Measurements from ENCODE around the gene ZNF317. TPM values are rescaled to one million over a fixed set of nuclear protein-coding genes. Genes with fewer than 3 reads are reported as not detected.
A peak's percentile ranks its signal among the peaks of the same experiment; 100 is the strongest.

ZNF317 gene
- total and polyA plus RNA-seq, 12 donors = 18.3 to 69.7 (median 28.1) TPM

- peaks cover 4 to 33% of the 10 kb centered on the region in 2 donors for H3K36me3 ChIP-seq (replicated peaks in 1 of 2)
- no peaks in the 10 kb centered on the region for H3K4me1 ChIP-seq (replicated peaks in 1 of 2)
- H3K9me3 ChIP-seq (replicated peaks in 1 of 3) = no peaks in the 10 kb centered on the region
Observed at GRCh38 chr19:9165261-9165660, 25.1 kb downstream of the ZNF317 start.

GRCh38 chr19:9166846-9167245 lies 26.6 kb downstream of the ZNF317 start:
- intact Hi-C loops (cut with DNase I) = no loop called here
- H3K9me3 ChIP-seq (replicated peaks in 1 of 3) = no peaks in the 10 kb centered on the region
- 88 to 97% (median 94%) methylated on average over 4 of the region's 4 CpGs for WGBS, 4 donors

More at GRCh38 chr19:9165261-9165660, 25.1 kb downstream of the ZNF317 start:
- intact Hi-C loops (cut with DNase I) = no loop called here
- TF ChIP-seq POLR2A (IDR thresholded peaks at IDR 0.05) (no peak), CTCF (IDR thresholded peaks at IDR 0.05) (no peak)
- H3K27ac ChIP-seq = no peak overlapping the region
- 93 to 99% (median 96%) methylated on average over 3 of the region's 3 CpGs for WGBS, 4 donors
- DNase-seq = no peak
- H3K4me3 ChIP-seq = no peak overlapping the region
- H3K27me3 ChIP-seq = no peaks in the 10 kb centered on the region

GRCh38 chr19:9171393-9171991 lies 31.3 kb downstream of the ZNF317 start:
- 77 to 83% (median 81%) methylated on average over 6 of the region's 6 CpGs for WGBS, 4 donors
- H3K27me3 ChIP-seq = no peaks in the 10 kb centered on the region
- H3K36me3 ChIP-seq (replicated peaks in 1 of 2) = no peaks in the 10 kb centered on the region
- TF ChIP-seq POLR2A (IDR thresholded peaks at IDR 0.05) = no peak
- no peak for TF ChIP-seq CTCF (IDR thresholded peaks at IDR 0.05)
- no peaks in the 10 kb centered on the region for H3K4me1 ChIP-seq (replicated peaks in 1 of 2)
- intact Hi-C loops (cut with DNase I) = no loop called here
- H3K4me3 ChIP-seq = no peak overlapping the region
- DNase-seq = peak in 1 of 7 donors; percentile 11
- no peaks in the 10 kb centered on the region for H3K9me3 ChIP-seq (replicated peaks in 1 of 3)
- H3K27ac ChIP-seq = peak overlapping the region in 2 of 5 donors; percentile 8 to 47

More at GRCh38 chr19:9166846-9167245, 26.6 kb downstream of the ZNF317 start:
- no peaks in the 10 kb centered on the region for H3K27me3 ChIP-seq
- TF ChIP-seq POLR2A (IDR thresholded peaks at IDR 0.05) (no peak), CTCF (IDR thresholded peaks at IDR 0.05) (no peak)
- no peak overlapping the region for H3K4me3 ChIP-seq
- no peak overlapping the region for H3K27ac ChIP-seq
- peaks cover 0 to 17% of the 10 kb centered on the region in 2 donors for H3K36me3 ChIP-seq (replicated peaks in 1 of 2)
- no peak for DNase-seq
- no peaks in the 10 kb centered on the region for H3K4me1 ChIP-seq (replicated peaks in 1 of 2)

GRCh38 chr19:9175326-9175725 lies 35.1 kb downstream of the ZNF317 start:
- intact Hi-C loops (cut with DNase I) = no loop called here
- H3K27ac ChIP-seq = no peak overlapping the region
- no peaks in the 10 kb centered on the region for H3K9me3 ChIP-seq (replicated peaks in 1 of 3)
- no peak overlapping the region for H3K4me3 ChIP-seq
- WGBS, 4 donors = 85 to 91% (median 89%) methylated on average over 5 of the region's 5 CpGs
- H3K4me1 ChIP-seq (replicated peaks in 1 of 2) = no peaks in the 10 kb centered on the region
- H3K36me3 ChIP-seq (replicated peaks in 1 of 2) = no peaks in the 10 kb centered on the region
- no peak for DNase-seq
- TF ChIP-seq POLR2A (IDR thresholded peaks at IDR 0.05) (no peak), CTCF (IDR thresholded peaks at IDR 0.05) (no peak)
- no peaks in the 10 kb centered on the region for H3K27me3 ChIP-seq

Measured in adrenal gland (tissue), 12 donors.